OCI-LY7 (cell line): ENCODE data around the gene SURF4.

Experiments
- CTCF ChIP-seq: fragments of 200-600 bp; sonication (generic); conservative IDR thresholded peaks from 2 replicates; pipeline ENCODE4 v1.5.1; 2014; ENCODE audit warnings: mild to moderate bottlenecking, antibody characterized with exemption, low read length, moderate library complexity, mixed read lengths
- EZH2phosphoT487 ChIP-seq: fragments of 200-600 bp; sonication (generic); IDR thresholded peaks from 2 replicates; pipeline ENCODE4 v1.6.1; 2018; ENCODE audit warnings: low read depth, borderline replicate concordance, mild to moderate bottlenecking, mixed run types, antibody characterized with exemption, low read length, moderate library complexity, mixed read lengths

GRCh38 chr9:133323991-133324703, 51.7 kb downstream of the SURF4 start:
- TF ChIP-seq CTCF (no peak), EZH2phosphoT487 (no peak)
